Activated CD8-positive, alpha-beta T cell treated with anti-CD3 and anti-CD28 coated beads, Interleukin-2, amount 10 ng/mL, durations not matched to agents 7 days and 5 days (primary cell): ENCODE results near the gene IL4I1. TPM values are rescaled to one million over a fixed set of nuclear protein-coding genes. Genes with fewer than 3 reads are reported as not detected.
A peak's percentile ranks its signal among the peaks of the same experiment; 100 is the strongest.
"Not testable (repeated sequence)": the region's sequence is repeated elsewhere in the genome, so short reads cannot be mapped to it uniquely, and the experiment has no call there.

Experiments used
- ATAC-seq: fragments of 150-1000 bp; cut with Tn5 transposase; one replicate; pipeline ENCODE4 v1.10.0; 2021; ENCODE audit warnings: moderate library complexity
- CTCF ChIA-PET: fragments of 350-600 bp; sonication (Branson Sonifier 250); formaldehyde crosslinking; loops from one replicate; lab custom pipeline; 2021; ENCODE audit warnings: antibody characterized with exemption; lab: Charles Lee
- POLR2A ChIA-PET: fragments of 350-600 bp; sonication (Branson Sonifier 250); formaldehyde crosslinking; loops from one replicate; lab custom pipeline; 2021; ENCODE audit warnings: antibody characterized with exemption; lab: Charles Lee
- DNase-seq: peaks from one replicate; pipeline ENCODE4 v3.0.0-alpha.2; 2020
- H3K27ac Mint-ChIP-seq: one replicate; pipeline ENCODE4 v1.8.0; 2021; ENCODE audit warnings: mild to moderate bottlenecking, mixed read lengths
- H3K27me3 Mint-ChIP-seq: one replicate; pipeline ENCODE4 v1.8.0; 2021; ENCODE audit warnings: low read depth, mixed read lengths
- H3K36me3 Mint-ChIP-seq: one replicate; pipeline ENCODE4 v1.8.0; 2021; ENCODE audit warnings: low read depth, mixed read lengths
- H3K4me1 Mint-ChIP-seq: one replicate; pipeline ENCODE4 v1.8.0; 2021; ENCODE audit warnings: low read depth, mixed read lengths
- H3K4me3 Mint-ChIP-seq: one replicate; pipeline ENCODE4 v1.8.0; 2021; ENCODE audit warnings: mild to moderate bottlenecking, mixed read lengths
- H3K9me3 Mint-ChIP-seq: one replicate; pipeline ENCODE4 v1.8.0; 2022; ENCODE audit warnings: mixed read lengths; ENCODE audit not compliant: insufficient read depth
- total RNA-seq, 2 experiments: library from RNA; stranded (reverse); gene quantifications; one replicate each; pipeline ENCODE4 v1.2.3, GENCODE V29; 2021

Gene IL4I1
- total RNA-seq, 2 experiments from 2014 or later = 1.2 to 1.6 TPM

GRCh38 chr19:49932041-49932451, 35.4 kb upstream of the IL4I1 start:
- DNase-seq (no peak), ATAC-seq (no peak)
- H3K27ac Mint-ChIP-seq = peak overlapping the region; percentile 22
- H3K9me3 Mint-ChIP-seq = no peaks in the 10 kb centered on the region
- H3K4me3 Mint-ChIP-seq = peak overlapping the region; percentile 19
- H3K27me3 Mint-ChIP-seq = peaks cover 5% of the 10 kb centered on the region
- peaks cover 40% of the 10 kb centered on the region for H3K36me3 Mint-ChIP-seq
- CTCF ChIA-PET = no interaction called here
- POLR2A ChIA-PET = no interaction called here
- H3K4me1 Mint-ChIP-seq = peaks cover 56% of the 10 kb centered on the region

DNA sequence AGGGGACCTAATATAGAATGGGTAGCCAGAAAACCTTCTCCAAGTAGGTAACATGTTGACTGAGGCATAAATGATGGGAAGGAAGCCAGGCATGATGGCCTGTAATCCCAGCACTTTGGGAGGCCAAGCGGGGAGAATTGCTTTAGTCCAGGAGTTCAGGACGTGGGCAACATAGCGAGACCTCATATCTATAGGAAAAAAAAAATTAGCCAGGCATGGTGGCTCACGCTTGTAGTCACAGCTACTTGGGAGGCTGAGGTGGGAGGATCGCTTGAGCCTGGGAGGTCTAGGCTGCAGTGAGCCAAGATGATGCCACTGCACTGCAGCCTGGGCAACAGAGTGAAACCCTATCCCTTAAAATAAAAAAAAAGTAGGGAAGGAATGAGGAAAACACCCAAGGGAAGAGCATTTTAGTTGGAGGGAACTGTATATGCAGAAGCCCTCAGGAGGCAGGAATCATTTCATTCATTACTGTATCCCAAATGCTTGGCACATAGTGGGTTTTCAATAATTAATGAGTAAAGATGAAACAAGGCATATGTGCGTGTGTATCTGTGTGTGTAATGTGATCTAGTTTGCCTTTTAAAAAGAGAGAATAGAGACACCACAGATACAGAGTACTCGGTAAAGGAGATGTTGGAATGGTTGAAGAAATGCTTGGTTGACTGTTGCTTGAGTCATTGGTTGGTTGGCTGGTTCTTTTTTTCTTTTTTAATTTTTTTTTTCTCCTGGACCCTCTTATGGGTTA, 34.8 kb upstream of the IL4I1 start:
- POLR2A ChIA-PET = no interaction called here
- H3K4me3 Mint-ChIP-seq = peak overlapping the region; percentile 19

GRCh38 chr19:49930483-49931011, 33.9 kb upstream of the IL4I1 start:
- POLR2A ChIA-PET = interaction anchor here (1.1 to 2.5 kb wide), 3 partner anchors 19 to 205 kb away, joined by 3 to 16 read pairs (median 14); partner anchors contain the start of genes AKT1S1 and TBC1D17
- CTCF ChIA-PET = interaction anchor here (1.0 kb wide), 1 partner anchor 67 kb away, joined by 3 read pairs; no protein-coding TSS in a partner anchor
- Mint-ChIP-seq H3K27ac (peak overlapping the region; percentile 30), H3K4me1 (peaks cover 65% of the 10 kb centered on the region), H3K4me3 (peak overlapping the region; percentile 97), H3K36me3 (peaks cover 49% of the 10 kb centered on the region), H3K9me3 (no peaks in the 10 kb centered on the region), H3K27me3 (no peaks in the 10 kb centered on the region)
- ATAC-seq (no peak), DNase-seq (peak; percentile 26)

More for the DNA sequence above, 34.8 kb upstream of the IL4I1 start:
- Mint-ChIP-seq H3K9me3 (no peaks in the 10 kb centered on the region), H3K4me1 (peaks cover 61% of the 10 kb centered on the region), H3K27ac (peak overlapping the region; percentile 3), H3K36me3 (peaks cover 44% of the 10 kb centered on the region), H3K27me3 (peaks cover 3% of the 10 kb centered on the region)
- CTCF ChIA-PET = no interaction called here
- ATAC-seq (no peak), DNase-seq (no peak)

DNA sequence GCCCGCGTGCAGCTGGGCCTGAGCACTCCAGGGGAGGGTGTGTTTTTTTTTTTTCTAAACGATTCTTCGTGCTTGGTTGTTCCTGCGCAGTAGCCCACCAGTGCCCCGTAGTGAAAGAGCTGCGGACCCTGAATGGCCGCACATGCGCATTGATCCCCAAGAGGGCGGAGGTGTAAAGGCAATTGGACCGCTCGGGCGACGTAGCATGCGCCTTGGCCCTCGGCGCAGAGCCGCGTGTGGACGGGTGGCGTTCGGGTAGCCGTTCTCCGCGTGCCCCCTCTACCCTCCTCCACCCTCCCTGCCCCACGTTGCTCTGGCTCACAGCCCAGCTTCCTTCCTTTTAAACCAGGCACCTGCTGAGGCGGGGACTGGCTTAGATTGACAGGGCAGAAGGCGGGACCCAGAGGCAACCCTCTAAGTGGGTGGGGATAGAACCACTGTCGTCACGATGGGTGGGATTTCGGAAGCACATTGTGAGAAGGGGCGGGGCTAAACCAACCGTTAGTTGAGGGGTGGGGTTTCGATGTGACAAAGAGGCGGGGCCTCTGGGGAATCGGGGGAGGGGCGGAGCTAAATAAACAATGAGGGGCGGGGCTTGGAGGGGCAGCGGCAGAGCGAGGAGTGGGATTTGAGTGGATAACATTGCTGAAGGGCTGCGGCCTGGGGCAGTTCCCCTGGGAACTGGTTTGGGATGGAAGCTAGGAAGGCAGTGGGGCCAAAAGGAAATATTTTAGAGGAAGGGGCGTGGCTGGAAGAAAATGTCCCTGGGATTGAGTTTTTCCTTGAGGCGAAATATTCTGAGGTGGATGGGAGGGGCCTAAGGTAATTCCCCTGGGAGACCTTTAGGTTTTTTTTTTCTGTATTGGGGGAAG, 33.2 kb upstream of the IL4I1 start:
- Mint-ChIP-seq H3K27me3 (no peaks in the 10 kb centered on the region), H3K9me3 (no peaks in the 10 kb centered on the region), H3K27ac (peak overlapping the region; percentile 99), H3K36me3 (peaks cover 52% of the 10 kb centered on the region), H3K4me3 (peak overlapping the region; percentile 97), H3K4me1 (peaks cover 70% of the 10 kb centered on the region)
- CTCF ChIA-PET = interaction anchor here (1.0 to 3.3 kb wide), 3 partner anchors 8 to 96 kb away, joined by 3 to 11 read pairs (median 3); partner anchors contain the start of genes VRK3 and ZNF473
- POLR2A ChIA-PET = interaction anchor here (0.8 to 2.5 kb wide), 17 partner anchors 11 to 875 kb away, joined by 3 to 27 read pairs (median 4); partner anchors contain the start of genes AKT1S1, AP2A1, IL4I1 and SCAF1
- DNase-seq (peak; percentile 97), ATAC-seq (peak; percentile 84)

DNA sequence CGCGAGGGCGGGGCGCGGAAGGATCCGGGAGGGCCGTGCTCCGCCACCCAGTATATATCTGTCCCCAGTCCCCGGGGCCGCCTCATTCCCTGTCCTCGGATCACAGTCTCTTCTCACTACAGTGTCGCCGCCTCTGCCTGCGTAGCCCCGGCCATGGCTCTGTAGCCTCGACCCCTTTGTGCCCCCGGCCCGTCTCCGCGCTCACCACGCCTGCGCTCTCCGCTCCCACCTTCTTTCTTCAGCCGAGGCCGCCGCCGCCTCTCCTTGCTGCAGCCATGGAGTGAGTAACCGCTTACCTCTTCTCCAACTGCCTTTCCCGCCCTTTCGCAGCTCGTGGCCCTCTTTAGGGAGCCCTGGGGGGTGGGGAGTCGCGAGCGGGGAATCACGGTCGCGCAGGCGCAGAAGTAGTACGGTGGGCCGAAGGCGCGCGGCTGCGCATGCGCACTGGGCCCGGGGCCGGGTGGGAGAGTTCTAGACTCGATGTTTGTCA, 32.5 kb upstream of the IL4I1 start, which contains the start of the genes ATF5 and NUP62:
ATF5 (plus strand) TSS at position 85 of the 490 bp plus-strand sequence. CDS start 1,646 bp downstream, outside the sequence.
NUP62 (minus strand) TSS at position 384 of the 490 bp plus-strand sequence. CDS start 19,697 bp downstream, outside the sequence.
- Mint-ChIP-seq H3K27ac (peak within 1 kb of the TSS; percentile 99), H3K4me1 (peaks cover 70% of the 10 kb centered on the region), H3K9me3 (no peaks in the 10 kb centered on the region), H3K36me3 (peaks cover 58% of the 10 kb centered on the region), H3K27me3 (no peaks in the 10 kb centered on the region), H3K4me3 (peak within 1 kb of the TSS; percentile 97)
- CTCF ChIA-PET = interaction anchor here (0.7 to 3.3 kb wide), 6 partner anchors 9 to 96 kb away, joined by 3 to 11 read pairs (median 4); partner anchors contain the start of genes VRK3 and ZNF473
- DNase-seq (peak; percentile 93), ATAC-seq (peak; percentile 56)
- POLR2A ChIA-PET = interaction anchor here (0.8 to 2.5 kb wide), 17 partner anchors 10 to 876 kb away, joined by 3 to 27 read pairs (median 4); partner anchors contain the start of genes AKT1S1, AP2A1, IL4I1 and SCAF1

DNA sequence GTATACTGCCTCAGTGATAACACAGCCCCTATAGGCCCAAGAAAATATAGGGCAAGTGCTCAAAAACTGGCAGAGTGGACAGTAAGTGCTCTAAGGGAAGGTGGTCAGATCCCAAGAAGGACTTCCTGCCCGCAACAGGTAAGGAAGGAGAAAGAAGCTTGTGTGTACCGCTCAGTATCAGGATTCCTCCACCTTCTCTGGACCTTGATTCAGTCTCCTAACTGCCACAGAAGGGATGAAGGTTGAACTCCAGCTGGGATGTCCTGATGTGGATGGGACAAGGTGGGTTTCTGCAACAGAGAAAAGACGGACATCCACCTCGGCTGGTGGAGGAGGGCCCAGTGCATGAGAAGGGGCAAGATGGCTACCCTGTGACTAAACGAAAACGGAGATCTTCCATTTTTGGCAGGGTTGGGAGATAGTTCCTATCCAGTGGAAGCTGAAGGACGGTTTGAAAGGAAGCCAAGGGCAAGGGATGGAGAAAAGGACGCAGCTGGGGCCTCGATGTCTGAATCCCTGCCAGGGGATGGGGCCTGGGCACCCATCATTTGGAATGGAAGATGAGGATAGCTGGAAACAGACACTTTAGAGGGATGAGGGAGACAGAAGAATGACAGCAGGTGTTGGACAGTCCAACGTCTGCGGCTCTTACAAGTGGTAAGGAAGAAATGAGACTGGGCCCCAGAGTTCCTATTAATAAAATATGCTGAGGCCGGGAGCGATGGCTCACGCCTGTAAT, 31.0 kb upstream of the IL4I1 start:
- H3K4me1 Mint-ChIP-seq = peaks cover 61% of the 10 kb centered on the region
- DNase-seq (no peak), ATAC-seq (no peak)
- H3K36me3 Mint-ChIP-seq = peaks cover 62% of the 10 kb centered on the region
- ChIA-PET CTCF (interaction anchor here (1.5 to 3.3 kb wide), 4 partner anchors 9 to 16 kb away, joined by 4 to 11 read pairs (median 6); no protein-coding TSS in a partner anchor), POLR2A (interaction anchor here (0.7 to 2.5 kb wide), 7 partner anchors 16 to 90 kb away, joined by 3 to 27 read pairs (median 4); partner anchors contain the start of genes IL4I1 and PTOV1)
- peak overlapping the region; percentile 75 for H3K27ac Mint-ChIP-seq
- H3K27me3 Mint-ChIP-seq = no peaks in the 10 kb centered on the region
- H3K4me3 Mint-ChIP-seq = peak overlapping the region; percentile 97
- H3K9me3 Mint-ChIP-seq = no peaks in the 10 kb centered on the region

DNA sequence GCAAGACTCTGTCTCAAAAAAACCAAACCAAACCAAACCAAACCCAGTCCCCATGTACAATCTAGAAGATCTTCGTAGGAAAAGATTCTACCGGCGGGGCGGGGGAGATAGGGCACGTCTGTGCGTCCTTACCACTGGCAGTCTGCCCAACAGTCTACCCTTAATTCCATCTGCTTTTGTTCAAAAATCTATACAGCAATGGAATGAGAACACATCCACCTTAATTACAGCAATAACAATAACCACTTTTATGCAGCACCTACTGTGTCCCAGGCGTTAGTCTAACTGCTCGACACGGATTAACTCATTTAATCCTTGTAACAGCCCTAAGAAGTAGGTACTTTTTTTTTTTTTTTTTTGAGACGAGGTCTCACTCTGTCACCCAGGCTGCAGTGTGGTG, 29.8 kb upstream of the IL4I1 start:
- Mint-ChIP-seq H3K4me1 (peaks cover 58% of the 10 kb centered on the region), H3K27ac (no peak overlapping the region), H3K36me3 (peaks cover 63% of the 10 kb centered on the region), H3K9me3 (no peaks in the 10 kb centered on the region), H3K27me3 (no peaks in the 10 kb centered on the region), H3K4me3 (no peak overlapping the region)
- CTCF ChIA-PET = interaction anchor here (0.7 kb wide), 1 partner anchor 210 kb away, joined by 4 read pairs; no protein-coding TSS in a partner anchor
- POLR2A ChIA-PET = interaction anchor here (0.7 to 1.4 kb wide), 2 partner anchors 29 to 50 kb away, joined by 3 read pairs; no protein-coding TSS in a partner anchor
- no peak for DNase-seq
- no peak for ATAC-seq

GRCh38 chr19:49925486-49925885, 28.8 kb upstream of the IL4I1 start:
- Mint-ChIP-seq H3K4me1 (peaks cover 57% of the 10 kb centered on the region), H3K27ac (no peak overlapping the region), H3K4me3 (no peak overlapping the region), H3K27me3 (no peaks in the 10 kb centered on the region), H3K9me3 (no peaks in the 10 kb centered on the region), H3K36me3 (peaks cover 66% of the 10 kb centered on the region)
- CTCF ChIA-PET = no interaction called here
- ATAC-seq (no peak), DNase-seq (no peak)
- POLR2A ChIA-PET = no interaction called here

GRCh38 chr19:49924881-49925210, 28.2 kb upstream of the IL4I1 start:
- POLR2A ChIA-PET, H3K27ac Mint-ChIP-seq, H3K9me3 Mint-ChIP-seq, H3K4me3 Mint-ChIP-seq, CTCF ChIA-PET, ATAC-seq, DNase-seq, H3K27me3 Mint-ChIP-seq: not testable (repeated sequence)
- H3K4me1 Mint-ChIP-seq = peaks cover 53% of the 10 kb centered on the region
- peaks cover 66% of the 10 kb centered on the region for H3K36me3 Mint-ChIP-seq

DNA sequence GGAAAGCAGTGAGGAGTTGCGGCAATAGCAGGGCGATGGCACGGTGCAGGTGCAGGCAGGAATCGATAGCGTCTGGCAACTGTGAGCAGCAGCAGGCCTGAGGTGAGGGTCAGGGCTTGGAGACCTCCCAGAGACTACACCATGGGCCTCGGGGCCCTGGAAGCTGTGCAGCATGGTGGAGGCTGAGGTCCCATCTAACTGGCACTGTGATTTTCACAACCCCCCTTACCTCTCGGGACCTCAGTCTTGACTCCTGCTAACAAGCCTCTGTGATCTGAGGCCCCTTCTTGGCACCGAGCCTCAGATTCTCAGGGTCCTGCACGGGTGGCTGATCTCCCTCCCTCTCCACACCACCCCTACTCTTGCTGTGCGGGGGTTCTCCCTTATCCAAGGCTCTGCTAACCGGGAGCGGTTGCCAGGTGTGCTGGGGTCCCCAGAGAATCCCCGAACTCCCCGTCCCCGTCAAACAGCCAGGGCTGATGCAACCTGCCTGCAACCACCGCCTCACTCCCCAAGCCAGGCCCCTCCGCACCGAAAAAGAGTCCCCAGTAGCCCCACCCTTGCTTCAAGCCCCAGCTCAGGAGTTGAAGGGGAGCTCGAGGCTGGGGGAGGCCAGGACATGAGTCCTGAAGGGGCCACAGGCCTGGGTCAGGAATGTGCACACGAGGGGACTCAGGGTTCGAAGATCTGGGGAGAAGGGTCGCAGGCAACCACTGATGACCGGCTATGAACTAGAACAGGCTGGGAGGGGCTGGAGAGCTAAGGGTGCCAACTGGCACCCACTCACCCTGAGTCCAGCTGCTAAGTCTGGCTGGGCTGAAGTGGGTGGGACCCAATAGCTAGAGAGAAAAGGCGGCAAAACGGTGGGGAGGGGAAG, 27.6 kb upstream of the IL4I1 start:
- CTCF ChIA-PET = no interaction called here
- no peak for ATAC-seq

More for the DNA sequence above, 27.6 kb upstream of the IL4I1 start:
- no peaks in the 10 kb centered on the region for H3K9me3 Mint-ChIP-seq
- peaks cover 64% of the 10 kb centered on the region for H3K36me3 Mint-ChIP-seq
- H3K4me1 Mint-ChIP-seq = peaks cover 50% of the 10 kb centered on the region
- H3K27ac Mint-ChIP-seq = no peak overlapping the region
- H3K27me3 Mint-ChIP-seq = no peaks in the 10 kb centered on the region
- POLR2A ChIA-PET = no interaction called here
- no peak overlapping the region for H3K4me3 Mint-ChIP-seq
- DNase-seq = no peak
